ENCODE measurements around the gene NACC2. TPM values are rescaled to one million over a fixed set of nuclear protein-coding genes. Genes with fewer than 3 reads are reported as not detected.

Gene NACC2
- total and polyA plus RNA-seq, 2 donors from 2014 or later: 7.1 to 30.9 TPM

DNA sequence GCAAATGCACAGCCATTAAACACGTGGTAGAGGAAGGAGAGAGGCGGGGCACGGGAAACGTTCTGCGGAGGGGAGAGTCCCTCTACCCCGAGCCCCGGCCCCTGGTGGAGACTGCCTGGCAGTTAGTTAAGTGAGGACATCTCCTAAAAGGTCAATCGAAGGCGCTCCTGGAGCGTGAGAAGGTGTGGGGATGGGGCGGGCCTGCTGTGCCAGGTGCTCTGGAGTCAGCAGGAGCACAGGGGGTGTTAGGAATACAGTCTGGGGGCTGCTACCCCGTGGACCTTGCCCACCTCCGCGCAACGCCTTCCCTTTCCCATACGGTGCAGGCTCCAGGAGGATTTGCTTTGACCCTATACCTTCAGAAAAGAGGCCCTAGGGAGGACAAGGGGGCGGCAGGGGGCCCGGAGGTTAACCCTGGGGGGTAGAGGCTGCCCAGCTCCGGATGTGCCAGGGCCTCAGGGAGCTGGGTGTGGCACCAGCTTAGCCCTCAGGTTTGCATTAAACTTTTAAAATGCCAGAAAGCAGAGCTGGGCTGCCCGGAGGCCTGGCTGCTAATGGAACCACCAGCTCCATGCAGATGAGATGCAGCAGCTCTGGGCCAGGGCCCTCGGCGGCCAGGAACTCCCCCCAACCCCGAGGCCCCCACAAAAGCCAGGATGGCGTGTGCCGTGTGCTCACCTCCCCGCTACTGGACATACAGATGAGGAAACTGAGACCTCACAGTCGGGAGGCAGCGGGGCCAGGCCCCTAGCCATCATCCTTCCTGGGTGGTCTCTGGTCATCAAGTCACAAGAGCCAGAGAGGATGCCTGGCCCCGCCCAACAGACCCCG, 39.2 kb downstream of the NACC2 start:
- DNase-seq (peak in 3 of 5 donors; percentile 12 to 47 (median 20)), FAIRE-seq (no peak)
- intact Hi-C loops (cut with DNase I): no loop called here
- Histone ChIP-seq H3K36me3 (ENCODE audit: control insufficient read depth in 2 of 3, insufficient read depth in 3 of 3, low read length in 3 of 3) (no peaks in the 10 kb centered on the region), H3K9ac (ENCODE audit: low read length in 3 of 3) (no peak overlapping the region), H3K4me1 (ENCODE audit: control insufficient read depth in 2 of 3, insufficient read depth in 2 of 3, low read depth in 1 of 3, low read length in 3 of 3) (peaks cover 0 to 18% (median 5%) of the 10 kb centered on the region in 3 donors), H3K27ac (ENCODE audit: low read depth in 2 of 2, low read length in 2 of 2) (no peak overlapping the region), H3K27me3 (ENCODE audit: control insufficient read depth, insufficient read depth, low read length) (no peaks in the 10 kb centered on the region), H3K9me3 (ENCODE audit: control insufficient read depth in 2 of 3, insufficient read depth in 1 of 3, low read length in 3 of 3) (no peaks in the 10 kb centered on the region), H3K4me3 (ENCODE audit: low read length in 3 of 3) (no peak overlapping the region)
- TF ChIP-seq, protein P1, sequence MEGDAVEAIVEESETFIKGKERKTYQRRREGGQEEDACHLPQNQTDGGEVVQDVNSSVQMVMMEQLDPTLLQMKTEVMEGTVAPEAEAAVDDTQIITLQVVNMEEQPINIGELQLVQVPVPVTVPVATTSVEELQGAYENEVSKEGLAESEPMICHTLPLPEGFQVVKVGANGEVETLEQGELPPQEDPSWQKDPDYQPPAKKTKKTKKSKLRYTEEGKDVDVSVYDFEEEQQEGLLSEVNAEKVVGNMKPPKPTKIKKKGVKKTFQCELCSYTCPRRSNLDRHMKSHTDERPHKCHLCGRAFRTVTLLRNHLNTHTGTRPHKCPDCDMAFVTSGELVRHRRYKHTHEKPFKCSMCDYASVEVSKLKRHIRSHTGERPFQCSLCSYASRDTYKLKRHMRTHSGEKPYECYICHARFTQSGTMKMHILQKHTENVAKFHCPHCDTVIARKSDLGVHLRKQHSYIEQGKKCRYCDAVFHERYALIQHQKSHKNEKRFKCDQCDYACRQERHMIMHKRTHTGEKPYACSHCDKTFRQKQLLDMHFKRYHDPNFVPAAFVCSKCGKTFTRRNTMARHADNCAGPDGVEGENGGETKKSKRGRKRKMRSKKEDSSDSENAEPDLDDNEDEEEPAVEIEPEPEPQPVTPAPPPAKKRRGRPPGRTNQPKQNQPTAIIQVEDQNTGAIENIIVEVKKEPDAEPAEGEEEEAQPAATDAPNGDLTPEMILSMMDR (IDR thresholded peaks at IDR 0.05; ENCODE audit: borderline replicate concordance, extremely low read depth, insufficient read depth): no peak

DNA sequence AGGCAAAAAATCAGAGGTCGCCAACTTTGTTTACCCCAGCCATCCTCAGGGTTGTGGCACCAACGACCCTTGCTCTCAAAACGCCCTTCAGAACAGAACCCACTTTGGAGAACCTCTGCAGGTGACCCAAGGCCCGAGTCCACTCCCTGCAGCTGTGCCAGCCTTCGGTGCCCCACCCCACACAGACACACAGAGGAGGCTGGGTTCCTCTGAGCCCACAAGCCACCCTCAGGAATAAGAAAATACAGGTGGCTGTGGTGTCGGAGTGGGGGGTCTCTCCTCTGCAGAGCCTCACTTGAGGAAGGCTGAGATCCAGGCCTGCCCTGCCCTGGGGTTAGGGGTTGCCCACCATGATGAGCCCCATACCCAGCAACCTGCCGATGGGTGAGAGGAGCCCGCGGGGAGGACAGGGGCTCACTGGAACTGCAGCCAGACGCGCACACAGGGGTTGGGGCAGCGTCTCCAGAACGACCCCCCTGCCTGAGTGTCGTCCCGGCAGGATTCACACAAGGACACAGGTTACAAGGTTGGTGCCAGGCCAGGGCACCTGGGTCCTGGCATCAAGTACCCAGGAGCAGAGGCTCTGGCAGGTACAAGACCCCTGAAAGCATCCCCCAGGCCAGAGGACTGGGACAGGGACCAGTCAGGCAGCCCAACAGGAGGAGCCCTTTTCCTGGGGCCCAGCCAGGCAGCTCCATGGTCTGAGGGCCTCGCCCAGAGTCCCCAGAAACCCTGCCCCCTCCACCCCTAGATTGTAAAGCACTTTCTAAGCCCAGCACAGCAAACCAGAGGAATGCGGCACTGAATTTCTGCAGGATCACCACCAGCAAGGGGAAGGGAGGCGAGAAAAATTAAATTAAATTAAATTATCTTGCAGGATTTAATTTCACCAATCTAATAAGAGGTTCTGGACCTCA, 40.0 kb downstream of the NACC2 start:
- Histone ChIP-seq H3K9ac (ENCODE audit: low read length in 3 of 3) (no peak overlapping the region), H3K9me3 (ENCODE audit: control insufficient read depth in 2 of 3, insufficient read depth in 1 of 3, low read length in 3 of 3) (no peaks in the 10 kb centered on the region), H3K27ac (ENCODE audit: low read depth in 2 of 2, low read length in 2 of 2) (no peak overlapping the region), H3K27me3 (ENCODE audit: control insufficient read depth, insufficient read depth, low read length) (no peaks in the 10 kb centered on the region), H3K36me3 (ENCODE audit: control insufficient read depth in 2 of 3, insufficient read depth in 3 of 3, low read length in 3 of 3) (no peaks in the 10 kb centered on the region), H3K4me3 (ENCODE audit: low read length in 3 of 3) (no peak overlapping the region), H3K4me1 (ENCODE audit: control insufficient read depth in 2 of 3, insufficient read depth in 2 of 3, low read depth in 1 of 3, low read length in 3 of 3) (peaks cover 0 to 18% (median 5%) of the 10 kb centered on the region in 3 donors)
- no peak for FAIRE-seq
- TF ChIP-seq, protein P1 (IDR thresholded peaks at IDR 0.05; ENCODE audit: borderline replicate concordance, extremely low read depth, insufficient read depth): no peak
- peak in 1 of 5 donors; percentile 45 for DNase-seq
- intact Hi-C loops (cut with DNase I): no loop called here

DNA sequence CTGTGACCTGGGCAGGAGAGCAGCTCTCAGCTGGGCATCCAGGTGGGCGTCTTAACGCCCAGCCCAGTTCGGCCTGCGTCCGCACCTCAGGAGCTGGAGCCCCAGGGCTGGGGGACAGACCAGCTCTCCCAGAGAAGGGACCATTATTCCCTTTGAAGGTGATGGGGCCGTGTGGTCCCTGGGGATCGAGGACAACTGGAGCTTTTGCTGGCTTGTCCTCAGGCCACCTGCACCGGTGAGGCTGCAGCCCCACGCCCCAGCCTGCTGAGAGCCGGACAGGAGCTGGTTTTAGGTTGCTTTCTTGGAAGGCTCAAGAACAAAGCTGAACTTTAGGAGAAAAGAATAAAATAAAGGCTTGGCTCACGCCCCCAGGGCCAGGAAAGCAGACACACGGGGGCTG, 40.9 kb downstream of the NACC2 start:
- Histone ChIP-seq H3K27me3 (ENCODE audit: control insufficient read depth, insufficient read depth, low read length) (no peaks in the 10 kb centered on the region), H3K4me3 (ENCODE audit: low read length in 3 of 3) (no peak overlapping the region), H3K9ac (ENCODE audit: low read length in 3 of 3) (no peak overlapping the region), H3K36me3 (ENCODE audit: control insufficient read depth in 2 of 3, insufficient read depth in 3 of 3, low read length in 3 of 3) (peaks cover 0 to 4% (median 0%) of the 10 kb centered on the region in 3 donors), H3K27ac (ENCODE audit: low read depth in 2 of 2, low read length in 2 of 2) (no peak overlapping the region), H3K4me1 (ENCODE audit: control insufficient read depth in 2 of 3, insufficient read depth in 2 of 3, low read depth in 1 of 3, low read length in 3 of 3) (peaks cover 0 to 18% (median 5%) of the 10 kb centered on the region in 3 donors), H3K9me3 (ENCODE audit: control insufficient read depth in 2 of 3, insufficient read depth in 1 of 3, low read length in 3 of 3) (no peaks in the 10 kb centered on the region)
- DNase-seq (no peak), FAIRE-seq (no peak)
- intact Hi-C loops (cut with DNase I): no loop called here
- TF ChIP-seq, protein P1 (IDR thresholded peaks at IDR 0.05; ENCODE audit: borderline replicate concordance, extremely low read depth, insufficient read depth): no peak

All from kidney (tissue), 14 donors.